Sigmoid colon (tissue), 6 donors: ENCODE data around the gene SMIM45.

Experiments used
- DNase-seq: peaks from one replicate; pipeline ENCODE4 v3.0.0-alpha.2; 2019
- H3K27ac ChIP-seq, 4 donors: fragments of 200-600 bp; sonication (generic); one replicate each; pipeline ENCODE4 v1.5.1; 2016 to 2019; ENCODE audit warnings: mild to moderate bottlenecking in 1 of 4
- H3K27me3 ChIP-seq, 3 donors: fragments of 200-600 bp; sonication (generic); one replicate each; pipeline ENCODE4 v1.5.1; 2019; ENCODE audit warnings: mild to moderate bottlenecking in 1 of 3
- H3K36me3 ChIP-seq, 4 donors: fragments of 200-600 bp; sonication (generic); one replicate each; pipeline ENCODE4 v1.5.1; 2016 to 2019
- H3K4me1 ChIP-seq, 4 donors: fragments of 200-600 bp; sonication (generic); one replicate each; pipeline ENCODE4 v1.5.1; 2017 to 2019
- H3K4me3 ChIP-seq, 4 donors: fragments of 200-600 bp; sonication (generic); one replicate each; pipeline ENCODE4 v1.5.1; 2017 to 2019; ENCODE audit warnings: mild to moderate bottlenecking in 2 of 4, moderate library complexity in 1 of 4
- H3K9me3 ChIP-seq, 4 donors: fragments of 200-600 bp in 3 of 4; sonication (generic) in 3 of 4; one replicate each; pipeline versions ENCODE4 v1.5.1 to v1.6.1; 2013 to 2019
- CTCF ChIP-seq, 4 experiments: fragments of 450-650 bp in 3 of 4; fragments of 200-600 bp in 1 of 4; IDR thresholded peaks; one replicate each; pipeline ENCODE4 v1.5.1; 2016 to 2019; ENCODE audit warnings: antibody characterized with exemption in 4 of 4, mild to moderate bottlenecking in 3 of 4, moderate library complexity in 2 of 4
- EP300 ChIP-seq, 4 donors: sonication (generic); formaldehyde crosslinking; IDR thresholded peaks; one replicate each; pipeline ENCODE4 v1.6.1; 2017; ENCODE audit warnings: antibody characterized with exemption in 4 of 4
- POLR2A ChIP-seq, 2 donors: fragments of 450-650 bp; IDR thresholded peaks; one replicate each; pipeline ENCODE4 v1.6.1; 2016; ENCODE audit warnings: antibody characterized with exemption in 2 of 2, mild to moderate bottlenecking in 2 of 2, moderate library complexity in 2 of 2
- POLR2AphosphoS5 ChIP-seq, 4 donors: sonication (generic); formaldehyde crosslinking; IDR thresholded peaks; one replicate each; pipeline ENCODE4 v1.6.1; 2017; ENCODE audit warnings: antibody characterized with exemption in 4 of 4
- WGBS, 2 donors: extraction: QIAGEN DNeasy Blood & Tissue Kit; methylation state at CpG; one replicate each; pipeline ENCODE4 v1.1.7; 2013; 5-methylcytosine and 5-hydroxymethylcytosine counted together
- intact Hi-C: fragments of 100-400 bp; cut with DNase I; formaldehyde crosslinking; loops from one replicate; pipeline ENCODE4 v1.15.1; 2023
- donor health status: healthy with polysubstance abuse.
- donor health status: healthy.

The SMIM45 gene

DNA sequence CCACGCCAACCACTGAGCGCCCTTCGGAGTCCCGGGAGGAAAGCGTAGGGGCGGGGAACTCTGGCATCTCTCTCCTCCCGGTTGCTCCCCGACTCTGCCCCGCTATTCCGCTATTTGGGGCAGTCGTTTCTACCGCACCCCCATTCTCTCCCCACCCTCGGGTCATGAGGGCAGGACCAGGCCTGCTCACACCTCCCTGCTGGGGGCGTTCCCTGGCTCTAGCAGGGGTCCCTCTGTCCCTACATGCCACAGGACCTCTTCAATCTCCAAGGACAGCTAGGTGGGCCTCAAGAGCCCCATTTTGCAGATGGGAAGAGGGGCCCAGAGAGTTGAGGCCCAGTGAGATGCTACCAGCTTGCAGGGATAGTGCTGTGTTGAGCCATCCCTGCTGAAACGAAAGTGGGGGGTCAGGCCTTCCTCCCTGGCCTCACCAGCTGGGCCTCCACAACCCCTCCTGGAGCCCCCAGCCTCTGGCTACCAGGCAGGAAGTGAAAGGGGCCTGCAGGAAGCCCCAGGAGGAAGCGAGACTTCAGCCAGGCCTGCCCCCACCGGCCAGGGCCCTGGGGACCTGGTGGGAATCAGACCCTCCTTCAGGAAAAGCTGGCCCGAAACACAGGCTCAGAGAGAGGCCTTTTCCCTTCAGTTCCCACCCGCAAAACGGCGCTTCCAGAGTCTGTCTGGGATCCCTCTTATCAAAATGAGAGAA is 31.5 kb upstream of the SMIM45 start:
- H3K27me3 ChIP-seq = peaks cover 12 to 63% (median 62%) of the 10 kb centered on the region in 3 donors
- H3K4me3 ChIP-seq = peak overlapping the region in 3 of 4 donors; percentile 33 to 52 (median 51)
- no peak overlapping the region for H3K27ac ChIP-seq
- H3K36me3 ChIP-seq = no peaks in the 10 kb centered on the region
- no peaks in the 10 kb centered on the region for H3K9me3 ChIP-seq
- TF ChIP-seq POLR2A (IDR thresholded peaks at IDR 0.05) (no peak), EP300 (IDR thresholded peaks at IDR 0.05) (no peak), POLR2AphosphoS5 (IDR thresholded peaks at IDR 0.05) (no peak), CTCF (IDR thresholded peaks at IDR 0.05) (no peak)
- peaks cover 0 to 16% (median 15%) of the 10 kb centered on the region in 4 donors for H3K4me1 ChIP-seq
- WGBS, 2 donors = 48% methylated on average over 21 of the region's 21 CpGs
- intact Hi-C loops = no loop called here
- no peak for DNase-seq

DNA sequence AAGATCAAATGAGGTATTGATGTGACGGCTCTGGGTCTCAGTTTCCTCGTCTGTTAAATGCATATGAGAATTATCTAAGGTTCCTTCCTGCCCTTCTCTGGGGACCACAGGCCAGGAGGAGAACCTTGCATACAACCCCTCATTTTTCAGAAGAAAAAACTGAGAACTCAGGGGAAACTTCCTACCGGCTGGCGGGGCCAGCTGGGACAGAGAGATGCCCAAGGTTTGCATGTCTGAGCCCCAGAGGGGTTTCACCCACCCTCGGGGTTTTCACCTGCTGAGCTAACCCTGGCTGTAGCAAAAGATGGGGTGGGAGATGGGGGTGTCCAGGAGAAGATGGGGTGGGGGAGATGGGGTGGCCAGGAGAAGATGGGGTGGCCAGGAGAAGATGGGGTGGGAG is 29.6 kb upstream of the SMIM45 start:
- intact Hi-C loops = no loop called here
- Histone ChIP-seq H3K27ac (no peak overlapping the region), H3K4me3 (no peak overlapping the region), H3K36me3 (no peaks in the 10 kb centered on the region), H3K4me1 (peaks cover 0 to 26% (median 25%) of the 10 kb centered on the region in 4 donors), H3K9me3 (no peaks in the 10 kb centered on the region), H3K27me3 (peaks cover 13 to 61% (median 58%) of the 10 kb centered on the region in 3 donors)
- TF ChIP-seq EP300 (IDR thresholded peaks at IDR 0.05) (no peak), POLR2AphosphoS5 (IDR thresholded peaks at IDR 0.05) (no peak), CTCF (IDR thresholded peaks at IDR 0.05) (no peak), POLR2A (IDR thresholded peaks at IDR 0.05) (no peak)
- WGBS, 2 donors = 69 to 87% methylated on average over 5 of the region's 5 CpGs
- no peak for DNase-seq

- peaks cover 13 to 53% (median 51%) of the 10 kb centered on the region in 3 donors for H3K27me3 ChIP-seq
- no peaks in the 10 kb centered on the region for H3K36me3 ChIP-seq
- H3K27ac ChIP-seq = no peak overlapping the region
- H3K4me3 ChIP-seq = no peak overlapping the region
- no peak for DNase-seq
- no peaks in the 10 kb centered on the region for H3K9me3 ChIP-seq
- intact Hi-C loops = no loop called here
- H3K4me1 ChIP-seq = peaks cover 0 to 26% (median 25%) of the 10 kb centered on the region in 4 donors
- no peak for TF ChIP-seq POLR2AphosphoS5 (IDR thresholded peaks at IDR 0.05)
- no peak for TF ChIP-seq CTCF (IDR thresholded peaks at IDR 0.05)
- TF ChIP-seq EP300 (IDR thresholded peaks at IDR 0.05) = no peak
- WGBS, 2 donors = 88 to 90% methylated on average over 4 of the region's 4 CpGs
These were observed 28.9 kb upstream of the SMIM45 start for GRCh38 chr22:41922940-41923594.

DNA sequence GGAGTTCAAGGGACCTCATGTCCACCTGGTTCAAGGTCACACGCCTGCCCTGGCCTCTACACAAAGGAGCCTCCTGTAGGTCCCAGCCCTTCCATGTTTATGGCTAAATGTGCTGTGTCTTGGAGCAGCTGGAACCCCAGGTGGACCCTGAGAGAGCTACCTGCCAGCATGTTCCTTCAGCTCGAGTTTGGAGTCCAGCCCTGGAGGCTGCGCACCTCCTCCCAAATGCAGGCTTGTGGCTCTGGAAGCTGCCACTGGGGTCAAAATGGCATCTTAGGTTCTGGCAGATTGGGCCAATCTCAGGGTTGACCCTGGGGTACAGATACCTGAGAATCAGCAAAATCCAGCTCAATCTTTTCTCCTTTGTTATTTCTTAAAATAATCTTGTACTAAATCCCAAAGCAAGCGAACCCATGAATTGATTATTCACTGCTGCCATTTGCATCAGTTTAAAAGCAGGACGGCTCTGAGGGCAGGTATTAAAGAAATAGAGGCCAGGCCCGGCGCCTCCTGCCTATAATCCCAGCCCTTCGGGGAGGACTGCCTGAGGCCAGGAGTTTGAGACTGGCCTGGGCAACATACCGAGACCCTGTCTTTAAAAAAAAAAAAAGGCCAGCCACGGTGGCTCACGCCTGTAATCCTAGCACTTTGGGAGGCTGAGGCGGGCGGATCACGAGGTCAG is 28.2 kb upstream of the SMIM45 start:
- Histone ChIP-seq H3K4me3 (no peak overlapping the region), H3K27ac (no peak overlapping the region), H3K9me3 (no peaks in the 10 kb centered on the region), H3K4me1 (peaks cover 0 to 26% (median 25%) of the 10 kb centered on the region in 4 donors), H3K36me3 (no peaks in the 10 kb centered on the region), H3K27me3 (peaks cover 13 to 46% (median 45%) of the 10 kb centered on the region in 3 donors)
- intact Hi-C loops = no loop called here
- TF ChIP-seq CTCF (IDR thresholded peaks at IDR 0.05) (no peak), EP300 (IDR thresholded peaks at IDR 0.05) (no peak)
- WGBS, 2 donors = 86 to 88% methylated on average over 14 of the region's 14 CpGs
- DNase-seq = no peak
